B cell (primary cell): ENCODE results near the gene TRIM65. TPM values are rescaled to one million over a fixed set of nuclear protein-coding genes. Genes with fewer than 3 reads are reported as not detected.

Source experiments
- ATAC-seq: fragments of 200-7000 bp; cut with Tn5 transposase; one replicate; pipeline ENCODE4 v1.10.0; 2021; ENCODE audit warnings: low read depth, mild to moderate bottlenecking, moderate number of reproducible peaks, moderate library complexity
- CTCF ChIA-PET: fragments of 350-600 bp; sonication (Branson Sonifier 250); formaldehyde crosslinking; loops from one replicate; lab custom pipeline; 2021; ENCODE audit warnings: antibody characterized with exemption, inconsistent platforms; lab: Charles Lee
- POLR2A ChIA-PET: fragments of 350-600 bp; sonication (Branson Sonifier 250); formaldehyde crosslinking; loops from one replicate; lab custom pipeline; 2021; ENCODE audit warnings: antibody characterized with exemption; lab: Charles Lee
- DNase-seq: peaks from one replicate; pipeline ENCODE4 v3.0.0; 2013
- H2AFZ ChIP-seq: 2 replicates; pipeline ENCODE4 v1.6.1; 2012; ENCODE audit warnings: mild to moderate bottlenecking, low read depth, low read length; ENCODE audit not compliant: insufficient read depth, poor library complexity, severe bottlenecking
- H3K27ac ChIP-seq, 2 donors: 1 replicate in 1 of 2; 2 replicates in 1 of 2; pipeline ENCODE4 v1.5.1; 2012 to 2013; ENCODE audit warnings: low read length in 2 of 2, mild to moderate bottlenecking in 2 of 2, moderate library complexity in 1 of 2
- H3K27me3 ChIP-seq, 4 experiments: fragments of 200-600 bp in 1 of 4; sonication (generic) in 1 of 4; replicated peaks in 1 of 4; 1 replicate in 2 of 4; 2 replicates in 2 of 4; pipeline versions ENCODE4 v1.6.1 to v1.7.0; 2013 to 2016; ENCODE audit warnings: low read length in 3 of 4, mild to moderate bottlenecking in 2 of 4, mixed read lengths in 1 of 4, moderate library complexity in 1 of 4; ENCODE audit not compliant: insufficient read depth in 4 of 4, control insufficient read depth in 3 of 4; ENCODE audit errors: control extremely low read depth in 1 of 4
- H3K36me3 ChIP-seq, 2 experiments: replicated peaks in 1 of 2; 1 replicate in 1 of 2; 2 replicates in 1 of 2; pipeline versions ENCODE4 v1.6.1 to v1.7.1; 2013; ENCODE audit warnings: low read length in 1 of 2; ENCODE audit not compliant: insufficient read depth in 2 of 2, control insufficient read depth in 1 of 2; ENCODE audit errors: control extremely low read depth in 1 of 2, extremely low read depth in 1 of 2
- H3K4me1 ChIP-seq, 2 donors: fragments of 200-600 bp in 1 of 2; sonication (generic) in 1 of 2; 1 replicate in 1 of 2; 2 replicates in 1 of 2; pipeline versions ENCODE4 v1.5.1 to v1.6.1; 2013 to 2017; ENCODE audit warnings: low read length in 2 of 2; ENCODE audit not compliant: control insufficient read depth in 2 of 2, insufficient read depth in 2 of 2
- H3K4me2 ChIP-seq: replicated peaks from 2 replicates; pipeline ENCODE3; 2012; ENCODE audit warnings: mild to moderate bottlenecking, low read depth, low read length; ENCODE audit not compliant: poor library complexity, severe bottlenecking
- H3K4me3 ChIP-seq, 5 experiments: fragments of 200-600 bp in 1 of 5; sonication (generic) in 1 of 5; 1 replicate in 3 of 5; 2 replicates in 2 of 5; pipeline versions ENCODE4 v1.5.1 to v1.7.0; 2011 to 2016; ENCODE audit warnings: low read length in 4 of 5, mild to moderate bottlenecking in 4 of 5, low read depth in 2 of 5, control low read depth in 1 of 5, moderate library complexity in 1 of 5; ENCODE audit not compliant: insufficient read depth in 1 of 5; ENCODE audit errors: control extremely low read depth in 1 of 5, extremely low read depth in 1 of 5
- H3K79me2 ChIP-seq: fragments of 200-600 bp; sonication (generic); one replicate; pipeline ENCODE4 v1.6.0; 2016; ENCODE audit warnings: low read length; ENCODE audit not compliant: control insufficient read depth, insufficient read depth
- H3K9ac ChIP-seq: fragments of 200-600 bp; sonication (generic); 2 replicates; pipeline ENCODE4 v1.6.1; 2017; ENCODE audit warnings: mild to moderate bottlenecking, low read length, moderate library complexity
- H3K9me3 ChIP-seq, 3 donors: one replicate each; pipeline versions ENCODE4 v1.6.1 to v1.7.1; 2013; ENCODE audit warnings: low read length in 2 of 3; ENCODE audit not compliant: control insufficient read depth in 2 of 3, insufficient read depth in 1 of 3; ENCODE audit errors: control extremely low read depth in 1 of 3
- H4K20me1 ChIP-seq: 2 replicates; pipeline ENCODE4 v1.6.0; 2012; ENCODE audit warnings: mild to moderate bottlenecking, low read length; ENCODE audit not compliant: insufficient read depth, control insufficient read depth, poor library complexity, severe bottlenecking
- H3K27ac Mint-ChIP-seq: one replicate; pipeline ENCODE4 v1.8.0; 2021; ENCODE audit warnings: mixed read lengths
- H3K27me3 Mint-ChIP-seq: one replicate; pipeline ENCODE4 v1.8.0; 2021; ENCODE audit warnings: mixed read lengths
- H3K4me1 Mint-ChIP-seq: one replicate; pipeline ENCODE4 v1.8.0; 2021; ENCODE audit warnings: mixed read lengths
- H3K4me3 Mint-ChIP-seq: one replicate; pipeline ENCODE4 v1.8.0; 2021; ENCODE audit warnings: mixed read lengths
- H3K9me3 Mint-ChIP-seq: one replicate; pipeline ENCODE4 v1.8.0; 2022; ENCODE audit warnings: mixed read lengths; ENCODE audit not compliant: insufficient read depth
- CTCF ChIP-seq: fragments of 200-600 bp; IDR thresholded peaks from one replicate; pipeline ENCODE4 v1.8.0; 2022; ENCODE audit warnings: antibody characterized with exemption, mild to moderate bottlenecking
- EZH2 ChIP-seq: IDR thresholded peaks from 2 replicates; pipeline ENCODE4 v1.6.1; 2012; ENCODE audit warnings: borderline replicate concordance, low read depth, mild to moderate bottlenecking, moderate library complexity, low read length; ENCODE audit not compliant: insufficient read depth, poor library complexity, severe bottlenecking
- WGBS: methylation state at CpG from one replicate; pipeline ENCODE4 v1.1.5; 2013; ENCODE audit warnings: missing lambda C conversion rate; ENCODE audit not compliant: insufficient coverage; 5-methylcytosine and 5-hydroxymethylcytosine counted together
- intact Hi-C: fragments of 100-400 bp; cut with micrococcal nuclease; formaldehyde crosslinking; loops from one replicate; pipeline ENCODE4 v1.10.0; 2022
- polyA plus RNA-seq: library from polyadenylated mRNA; depleted of rRNA; stranded (reverse); fragments of >200 nt; gene quantifications from 2 replicates; pipeline ENCODE4 v1.2.3, GENCODE V29; 2012
- total RNA-seq, 2 donors: library from RNA; stranded (reverse); fragments of 120-200 nt in 1 of 2; gene quantifications; 1 replicate in 1 of 2; 2 replicates in 1 of 2; pipeline versions ENCODE4 v1.2.3 to v1.2.4, GENCODE V29; 2013 to 2022

The TRIM65 gene
- total and polyA plus RNA-seq, 2 donors (not counting 1 experiment from before 2014, with no cell fraction given), result 16.8 to 40.7 TPM

- Histone ChIP-seq H3K36me3 (peaks cover 0 to 1% of the 10 kb centered on the region in 2 experiments), H2AFZ (no peak overlapping the region), H3K4me2 (no peak overlapping the region), H3K4me1 (peaks cover 0 to 9% of the 10 kb centered on the region in 2 donors), H3K9me3 (no peaks in the 10 kb centered on the region), H3K27me3 (no peaks in the 10 kb centered on the region), H4K20me1 (no peaks in the 10 kb centered on the region), H3K27ac (no peak overlapping the region), H3K9ac (no peak overlapping the region), H3K79me2 (no peaks in the 10 kb centered on the region), H3K4me3 (no peak overlapping the region)
- intact Hi-C loops, result loop anchor here (10.0 kb wide), 1 partner anchor 356 kb away; the partner anchor contains the start of gene UBALD2
- DNase-seq (no peak), ATAC-seq (no peak)
- no peaks in the 10 kb centered on the region for H3K9me3 Mint-ChIP-seq
- H3K27ac Mint-ChIP-seq, result no peak overlapping the region
- CTCF ChIA-PET, result interaction anchor here (0.6 to 1.7 kb wide), 3 partner anchors 96 to 358 kb away, joined by 3 to 11 read pairs (median 3); no protein-coding TSS in a partner anchor
- H3K4me1 Mint-ChIP-seq, result peaks cover 5% of the 10 kb centered on the region
- no peaks in the 10 kb centered on the region for H3K27me3 Mint-ChIP-seq
- no peak overlapping the region for H3K4me3 Mint-ChIP-seq
- TF ChIP-seq EZH2 (no peak), CTCF (no peak)
- POLR2A ChIA-PET, result no interaction called here
- WGBS, result 89% methylated on average over 7 of the region's 14 CpGs
Measured at GRCh38 chr17:75909051-75909811, 12.5 kb upstream of the TRIM65 start.

- intact Hi-C loops, result loop anchor here (10.0 kb wide), 1 partner anchor 357 kb away; the partner anchor contains the start of gene UBALD2
- Histone ChIP-seq H3K9me3 (no peaks in the 10 kb centered on the region), H2AFZ (no peak overlapping the region), H3K79me2 (peaks cover 4% of the 10 kb centered on the region), H3K27me3 (no peaks in the 10 kb centered on the region), H3K9ac (no peak overlapping the region), H3K4me2 (no peak overlapping the region), H3K4me1 (peaks cover 3 to 17% of the 10 kb centered on the region in 2 donors), H3K36me3 (no peaks in the 10 kb centered on the region), H3K27ac (no peak overlapping the region), H3K4me3 (no peak overlapping the region), H4K20me1 (no peaks in the 10 kb centered on the region)
- no peak for DNase-seq
- Mint-ChIP-seq H3K4me3 (no peak overlapping the region), H3K9me3 (no peaks in the 10 kb centered on the region), H3K27ac (no peak overlapping the region), H3K27me3 (no peaks in the 10 kb centered on the region), H3K4me1 (peaks cover 8% of the 10 kb centered on the region)
- ChIA-PET CTCF (no interaction called here), POLR2A (no interaction called here)
- 100% methylated on average over 6 of the region's 6 CpGs for WGBS
- no peak for ATAC-seq
- TF ChIP-seq EZH2 (no peak), CTCF (no peak)
Measured at GRCh38 chr17:75908201-75908600, 11.4 kb upstream of the TRIM65 start.
